Choroid plexus epithelial cell (primary cell): Measurements from ENCODE around the gene SYP.
A peak's percentile ranks its signal among the peaks of the same experiment; 100 is the strongest.

Source experiments
- DNase-seq: peaks from one replicate; pipeline ENCODE4 v3.0.0-alpha.2; 2010; ENCODE audit warnings: low read depth
- H3K4me3 ChIP-seq: 2 replicates; pipeline ENCODE4 v1.5.1; 2011; ENCODE audit warnings: low read depth, mild to moderate bottlenecking, control low read depth, low read length, moderate library complexity
- TF ChIP-seq, protein P1 (sequence below): conservative IDR thresholded peaks from 2 replicates; pipeline ENCODE4 v1.5.1; 2011; ENCODE audit warnings: low read depth, mild to moderate bottlenecking, control low read depth, inconsistent platforms, low read length, moderate library complexity

SYP gene

DNA sequence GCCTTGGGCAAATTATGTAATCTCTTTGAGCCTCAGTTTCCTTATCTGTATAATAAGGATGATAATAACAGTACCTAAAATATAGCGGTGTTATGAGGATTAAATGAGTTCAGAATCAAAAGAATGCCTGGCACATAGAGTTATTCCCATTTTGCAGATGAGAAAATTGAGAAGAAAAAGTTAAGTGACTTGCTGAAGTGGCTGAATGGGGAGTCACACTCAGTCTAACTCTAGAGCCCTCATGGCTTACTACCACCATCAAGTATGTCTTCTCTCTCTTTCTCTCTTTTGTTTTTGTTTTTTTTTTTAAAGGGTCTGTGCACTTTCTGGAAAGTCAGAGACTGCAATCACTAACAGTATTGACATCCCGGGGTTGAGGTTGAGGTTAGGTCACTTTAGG lies 32.5 kb upstream of the SYP start:
- TF ChIP-seq, protein P1, sequence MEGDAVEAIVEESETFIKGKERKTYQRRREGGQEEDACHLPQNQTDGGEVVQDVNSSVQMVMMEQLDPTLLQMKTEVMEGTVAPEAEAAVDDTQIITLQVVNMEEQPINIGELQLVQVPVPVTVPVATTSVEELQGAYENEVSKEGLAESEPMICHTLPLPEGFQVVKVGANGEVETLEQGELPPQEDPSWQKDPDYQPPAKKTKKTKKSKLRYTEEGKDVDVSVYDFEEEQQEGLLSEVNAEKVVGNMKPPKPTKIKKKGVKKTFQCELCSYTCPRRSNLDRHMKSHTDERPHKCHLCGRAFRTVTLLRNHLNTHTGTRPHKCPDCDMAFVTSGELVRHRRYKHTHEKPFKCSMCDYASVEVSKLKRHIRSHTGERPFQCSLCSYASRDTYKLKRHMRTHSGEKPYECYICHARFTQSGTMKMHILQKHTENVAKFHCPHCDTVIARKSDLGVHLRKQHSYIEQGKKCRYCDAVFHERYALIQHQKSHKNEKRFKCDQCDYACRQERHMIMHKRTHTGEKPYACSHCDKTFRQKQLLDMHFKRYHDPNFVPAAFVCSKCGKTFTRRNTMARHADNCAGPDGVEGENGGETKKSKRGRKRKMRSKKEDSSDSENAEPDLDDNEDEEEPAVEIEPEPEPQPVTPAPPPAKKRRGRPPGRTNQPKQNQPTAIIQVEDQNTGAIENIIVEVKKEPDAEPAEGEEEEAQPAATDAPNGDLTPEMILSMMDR = no peak
- no peak for DNase-seq
- no peak overlapping the region for H3K4me3 ChIP-seq

DNA sequence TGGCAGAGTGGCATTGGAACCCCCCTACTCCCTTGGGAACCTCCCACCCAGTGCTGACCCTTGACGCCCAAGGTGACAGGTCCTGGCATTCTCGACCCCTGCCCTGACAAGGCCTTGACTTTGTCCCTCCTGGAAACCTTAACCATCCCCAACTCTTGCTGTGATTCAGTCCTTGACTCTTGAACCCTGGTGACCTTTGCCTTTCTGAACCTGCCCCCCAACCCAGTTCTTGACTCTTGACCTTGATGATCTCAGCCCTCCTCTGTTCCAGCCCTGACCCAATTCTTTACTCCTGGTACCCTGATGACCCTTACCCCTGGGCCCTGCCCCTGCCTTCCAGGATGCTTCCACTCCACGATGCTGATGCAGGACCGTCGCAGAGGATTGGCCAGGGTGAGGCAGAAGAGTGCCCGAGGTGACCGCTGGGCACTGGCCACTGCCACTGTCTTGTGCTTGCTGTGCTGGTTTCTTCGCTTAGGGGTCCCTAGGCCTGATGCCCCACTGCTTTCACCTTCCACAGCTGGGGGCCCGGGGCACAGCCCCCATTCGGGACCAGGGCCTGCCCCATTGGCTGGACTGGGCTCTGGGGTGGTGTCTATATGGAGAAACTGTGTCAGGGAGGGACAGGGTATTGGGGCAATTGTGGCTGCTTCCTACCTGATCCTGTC lies 31.5 kb upstream of the SYP start:
- H3K4me3 ChIP-seq = no peak overlapping the region
- DNase-seq = no peak
- TF ChIP-seq, protein P1 = no peak

DNA sequence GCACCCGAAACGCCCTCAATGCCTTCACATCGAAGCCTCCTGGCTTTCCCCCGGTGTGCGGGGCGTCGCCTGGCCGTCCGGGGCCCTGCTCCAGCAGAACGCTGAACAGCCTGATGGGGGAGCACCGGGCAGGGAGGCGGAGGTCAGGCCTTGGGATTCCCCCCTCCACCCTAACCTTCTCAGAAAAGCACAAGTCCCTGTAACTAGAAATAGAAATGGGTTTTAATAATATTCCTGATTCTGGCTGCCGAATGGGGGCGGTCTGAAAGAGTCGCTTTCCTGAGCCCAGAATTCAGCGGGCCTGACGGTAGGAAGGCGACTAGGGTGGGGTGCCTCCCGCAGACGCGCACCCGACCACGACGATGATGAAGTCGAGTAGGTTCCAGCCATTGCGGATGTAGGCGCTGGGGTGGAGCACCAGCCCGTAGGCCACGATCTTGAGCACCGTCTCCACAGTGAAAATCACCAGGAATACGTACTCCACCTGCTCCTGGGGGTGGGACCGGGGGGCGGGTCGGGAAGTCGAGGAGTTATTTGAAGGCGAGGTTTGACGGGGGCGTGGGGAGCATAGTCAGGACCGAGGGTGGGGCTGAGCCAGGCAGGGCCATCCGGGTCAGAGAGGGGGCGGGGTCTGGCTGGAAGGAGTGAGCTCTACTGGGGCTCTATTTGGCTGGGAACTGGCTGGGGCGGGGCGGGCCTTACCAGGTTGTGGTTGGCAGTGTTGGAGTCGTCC lies 30.7 kb upstream of the SYP start:
- TF ChIP-seq, protein P1 = peak; percentile 37
- no peak for DNase-seq
- peak overlapping the region; percentile 37 for H3K4me3 ChIP-seq

DNA sequence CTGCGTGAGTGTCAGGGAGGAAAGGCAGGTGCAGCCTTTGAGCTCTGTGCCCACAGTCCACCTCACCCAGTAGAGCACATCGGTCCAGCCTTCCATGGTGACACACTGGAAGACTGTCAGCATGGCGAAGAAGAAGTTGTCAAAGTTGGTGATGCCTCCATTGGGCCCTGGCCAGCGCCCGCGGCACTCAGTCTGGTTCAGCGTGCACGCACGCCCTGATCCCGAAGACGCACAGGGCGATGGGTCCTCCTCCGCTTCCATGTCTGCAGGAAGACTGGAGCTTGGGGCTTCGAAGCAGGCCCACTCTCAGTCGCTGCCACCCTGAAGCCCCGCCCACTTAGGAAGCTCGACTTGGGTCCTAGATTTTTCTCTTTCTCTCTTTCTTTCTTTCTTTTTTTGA lies 28.2 kb upstream of the SYP start:
- TF ChIP-seq, protein P1 = no peak
- DNase-seq = no peak

DNA sequence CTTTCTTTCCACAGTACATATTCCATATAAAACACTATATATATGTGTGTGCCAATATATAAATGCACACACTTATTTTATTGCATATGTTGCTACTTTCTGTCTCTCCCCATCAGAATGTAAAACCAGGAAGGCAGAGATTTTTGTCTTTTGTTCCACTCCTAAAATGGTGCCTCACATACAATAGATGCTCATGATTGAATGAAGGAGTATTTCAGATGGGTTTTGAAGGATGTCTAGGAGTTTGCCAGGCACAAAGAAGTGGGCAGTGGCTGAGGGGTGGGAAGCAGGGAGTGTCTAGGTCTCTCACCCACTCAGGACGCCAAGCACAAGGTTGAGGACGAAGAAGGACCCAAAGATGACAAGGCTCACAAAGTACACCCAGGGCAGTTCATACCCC lies 27.7 kb upstream of the SYP start:
- no peak for DNase-seq

More for the DNA sequence above, 28.2 kb upstream of the SYP start:
- H3K4me3 ChIP-seq = no peak overlapping the region

DNA sequence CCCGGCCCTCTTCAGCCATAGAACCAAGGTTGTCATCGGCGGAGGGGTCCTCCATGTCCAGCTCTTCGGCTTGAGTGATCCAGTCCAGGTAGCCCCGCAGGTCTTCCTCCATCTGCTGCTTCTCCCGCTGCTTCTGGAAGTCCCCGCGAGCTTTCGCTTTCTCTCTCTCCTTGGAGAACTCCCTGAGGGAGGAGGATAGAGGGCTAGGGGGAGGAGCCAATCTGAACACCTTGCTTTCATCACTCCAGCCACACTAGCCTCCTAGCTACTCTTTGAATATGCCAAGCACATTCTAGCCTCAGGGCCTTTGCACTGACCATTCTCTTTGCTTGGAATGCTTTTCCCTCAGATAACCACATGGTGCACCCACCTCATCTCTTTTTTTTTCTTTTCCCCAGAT lies 27.0 kb upstream of the SYP start:
- TF ChIP-seq, protein P1 = no peak
- H3K4me3 ChIP-seq = no peak overlapping the region
- no peak for DNase-seq

More for the DNA sequence above, 27.7 kb upstream of the SYP start:
- H3K4me3 ChIP-seq = no peak overlapping the region
- TF ChIP-seq, protein P1 = no peak
